T-cell (primary cell): Measurements from ENCODE around the gene AIP. TPM values are rescaled to one million over a fixed set of nuclear protein-coding genes. Genes with fewer than 3 reads are reported as not detected.

ENCODE experiments used
- ATAC-seq, 4 experiments: fragments of 200-7000 bp in 3 of 4; fragments of 150-1000 bp in 1 of 4; cut with Tn5 transposase; replicated peaks in 1 of 4; 1 replicate in 3 of 4; 2 replicates in 1 of 4; pipeline ENCODE4 v1.10.0; 2021; ENCODE audit warnings: moderate library complexity in 3 of 4, mild to moderate bottlenecking in 2 of 4, moderate number of reproducible peaks in 1 of 4
- CTCF ChIA-PET, 2 donors: fragments of 300-600 bp; sonication (Branson Sonifier 250); formaldehyde crosslinking; loops; one replicate each; lab custom pipeline; 2022; ENCODE audit warnings: antibody characterized with exemption in 2 of 2; lab: Charles Lee
- POLR2A ChIA-PET, 2 donors: fragments of 300-600 bp; sonication (Branson Sonifier 250); formaldehyde crosslinking; loops; one replicate each; lab custom pipeline; 2022; ENCODE audit warnings: antibody characterized with exemption in 2 of 2; lab: Charles Lee
- DNase-seq, 35 experiments: peaks; one replicate each; pipeline versions ENCODE4 v3.0.0 to v3.0.0-alpha.2; 2013 to 2023
- H3K27ac ChIP-seq: one replicate; pipeline ENCODE4 v1.5.1; 2013; ENCODE audit warnings: low read length
- H3K27me3 ChIP-seq, 2 experiments: replicated peaks in 1 of 2; 1 replicate in 1 of 2; 2 replicates in 1 of 2; pipeline versions ENCODE4 v1.6.1 to v1.7.0; 2013; ENCODE audit warnings: low read length in 1 of 2, mixed read lengths in 1 of 2; ENCODE audit not compliant: control insufficient read depth in 2 of 2, insufficient read depth in 2 of 2; ENCODE audit errors: extremely low read depth in 1 of 2
- H3K36me3 ChIP-seq, 2 donors: 1 replicate in 1 of 2; 2 replicates in 1 of 2; pipeline versions ENCODE4 v1.6.1 to v1.7.0; 2013; ENCODE audit warnings: low read length in 1 of 2; ENCODE audit not compliant: control insufficient read depth in 2 of 2, insufficient read depth in 1 of 2; ENCODE audit errors: extremely low read depth in 1 of 2
- H3K4me1 ChIP-seq, 2 experiments: 1 replicate in 1 of 2; 2 replicates in 1 of 2; pipeline versions ENCODE4 v1.6.1 to v1.7.0; 2013; ENCODE audit warnings: low read length in 2 of 2, mixed read lengths in 1 of 2; ENCODE audit not compliant: insufficient read depth in 2 of 2, control insufficient read depth in 1 of 2; ENCODE audit errors: extremely low read depth in 1 of 2
- H3K4me3 ChIP-seq, 2 donors: 1 replicate in 1 of 2; 2 replicates in 1 of 2; pipeline versions ENCODE4 v1.5.1 to v1.7.0; 2013; ENCODE audit warnings: mild to moderate bottlenecking in 2 of 2, low read length in 1 of 2, moderate library complexity in 1 of 2; ENCODE audit not compliant: control insufficient read depth in 1 of 2; ENCODE audit errors: extremely low read depth in 1 of 2
- H3K9me3 ChIP-seq: 2 replicates; pipeline ENCODE4 v1.7.0; 2013
- H3K27ac Mint-ChIP-seq, 2 donors: one replicate each; pipeline ENCODE4 v1.8.0; 2020 to 2021; ENCODE audit warnings: mild to moderate bottlenecking in 2 of 2, mixed read lengths in 2 of 2
- H3K27me3 Mint-ChIP-seq, 2 donors: one replicate each; pipeline ENCODE4 v1.8.0; 2021 to 2022; ENCODE audit warnings: mixed read lengths in 2 of 2
- H3K36me3 Mint-ChIP-seq: one replicate; pipeline ENCODE4 v1.8.0; 2021; ENCODE audit warnings: mixed read lengths
- H3K4me1 Mint-ChIP-seq, 3 donors: one replicate each; pipeline ENCODE4 v1.8.0; 2020 to 2022; ENCODE audit warnings: mixed read lengths in 3 of 3, mild to moderate bottlenecking in 1 of 3
- H3K4me3 Mint-ChIP-seq, 3 donors: one replicate each; pipeline ENCODE4 v1.8.0; 2020 to 2022; ENCODE audit warnings: mild to moderate bottlenecking in 3 of 3, mixed read lengths in 3 of 3, moderate library complexity in 3 of 3
- H3K9me3 Mint-ChIP-seq, 3 donors: one replicate each; pipeline ENCODE4 v1.8.0; 2020 to 2022; ENCODE audit warnings: mixed read lengths in 3 of 3
- WGBS: methylation state at CpG from one replicate; pipeline ENCODE4 v1.1.5; 2013; ENCODE audit warnings: missing lambda C conversion rate; ENCODE audit not compliant: insufficient coverage; 5-methylcytosine and 5-hydroxymethylcytosine counted together
- total RNA-seq, 35 experiments: library from RNA in 6 of 35; stranded (reverse) in 6 of 35; fragments of 120-200 nt in 1 of 35; gene quantifications; one replicate each; pipeline versions ENCODE4 v1.2.1 to v1.2.4 and lab custom pipeline; 2013 to 2026

AIP gene
- total RNA-seq, 5 donors from 2014 or later (not counting 1 experiment from before 2014, with no cell fraction given) = 114 to 168 (median 154) TPM

- Histone ChIP-seq H3K9me3 (no peaks in the 10 kb centered on the region), H3K4me3 (no peak overlapping the region), H3K27ac (no peak overlapping the region), H3K4me1 (no peaks in the 10 kb centered on the region), H3K27me3 (peaks cover 0 to 16% of the 10 kb centered on the region in 2 experiments), H3K36me3 (no peaks in the 10 kb centered on the region)
- ATAC-seq (no peak), DNase-seq (no peak)
- Mint-ChIP-seq H3K36me3 (no peaks in the 10 kb centered on the region), H3K4me3 (no peak overlapping the region), H3K27me3 (peaks cover 0 to 6% of the 10 kb centered on the region in 2 donors), H3K27ac (no peak overlapping the region), H3K9me3 (peaks cover 3 to 4% (median 3%) of the 10 kb centered on the region in 3 donors), H3K4me1 (no peaks in the 10 kb centered on the region)
- 90% methylated on average over 5 of the region's 10 CpGs for WGBS
- CTCF ChIA-PET = interaction anchor here in 1 of 2 donors (0.6 kb wide), 1 partner anchor 117 kb away, joined by 3 read pairs; no protein-coding TSS in a partner anchor
- POLR2A ChIA-PET = no interaction called here
These were observed 56.1 kb downstream of the AIP start for GRCh38 chr11:67538823-67539505.

GRCh38 chr11:67539550-67539949 is 56.7 kb downstream of the AIP start:
- no peak overlapping the region for H3K4me3 Mint-ChIP-seq
- H3K9me3 ChIP-seq = no peaks in the 10 kb centered on the region
- H3K4me3 ChIP-seq = no peak overlapping the region
- ATAC-seq (no peak), DNase-seq (no peak)
- no peak overlapping the region for H3K27ac Mint-ChIP-seq
- peaks cover 0 to 16% of the 10 kb centered on the region in 2 experiments for H3K27me3 ChIP-seq
- peaks cover 0 to under 1% (median 0%) of the 10 kb centered on the region in 3 donors for H3K9me3 Mint-ChIP-seq
- H3K4me1 Mint-ChIP-seq = no peaks in the 10 kb centered on the region
- ChIA-PET POLR2A (no interaction called here), CTCF (no interaction called here)
- no peaks in the 10 kb centered on the region for H3K36me3 ChIP-seq
- no peaks in the 10 kb centered on the region for H3K36me3 Mint-ChIP-seq
- peaks cover 0 to 1% of the 10 kb centered on the region in 2 donors for H3K27me3 Mint-ChIP-seq
- no CpG with 5 or more reads among the region's 4 CpGs for WGBS
- H3K4me1 ChIP-seq = no peaks in the 10 kb centered on the region
- H3K27ac ChIP-seq = no peak overlapping the region

Other genes starting within 250 kb of the AIP start
- gene GRK2, start 216.6 kb upstream of the AIP start, total RNA-seq = 100 to 1,000 TPM; 267 to 394 (median 382) TPM
- 100 to 1,000 TPM; 150 to 249 (median 237) TPM for gene ANKRD13D, start 193.7 kb upstream of the AIP start, total RNA-seq
- 10 to 100 TPM; 11.5 to 30.9 (median 26.7) TPM for gene SSH3, start 179.5 kb upstream of the AIP start, total RNA-seq
- 100 to 1,000 TPM in 2 of 5 donors, 10 to 100 TPM in 3; 55.1 to 107 (median 98.0) TPM for gene POLD4, start 129.5 kb upstream of the AIP start, total RNA-seq
- gene CLCF1, start 109.4 kb upstream of the AIP start, total RNA-seq = 1 to 10 TPM; 2.2 to 8.5 (median 4.1) TPM
- gene RAD9A, start 91.0 kb upstream of the AIP start, total RNA-seq = 10 to 100 TPM; 34.9 to 63.8 (median 56.2) TPM
- 100 to 1,000 TPM; 118 to 198 (median 186) TPM for gene PPP1CA, start 81.2 kb upstream of the AIP start, total RNA-seq
- gene TBC1D10C, start 78.9 kb upstream of the AIP start, total RNA-seq = 100 to 1,000 TPM; 288 to 449 (median 436) TPM
- gene CARNS1, start 67.3 kb upstream of the AIP start, total RNA-seq = 10 to 100 TPM in 2 of 5 donors, 1 to 10 TPM in 3; 5.5 to 19.1 (median 9.8) TPM
- 10 to 100 TPM; 60.3 to 88.0 (median 81.9) TPM for gene RPS6KB2, start 54.5 kb upstream of the AIP start, total RNA-seq
- gene PTPRCAP, start 45.3 kb upstream of the AIP start, total RNA-seq = 100 to 1,000 TPM; 192 to 282 (median 256) TPM
- gene CORO1B, start 39.5 kb upstream of the AIP start, total RNA-seq = 10 to 100 TPM; 23.0 to 39.4 (median 30.4) TPM
- under 1 TPM in 1 of 5 donors, not detected in 4; 0.19 TPM for gene GPR152, start 30.3 kb upstream of the AIP start, total RNA-seq
- gene CABP4, start 27.7 kb upstream of the AIP start, total RNA-seq = 10 to 100 TPM in 2 of 5 donors, 1 to 10 TPM in 3; 3.5 to 16.0 (median 5.6) TPM
- gene TMEM134, start 13.8 kb upstream of the AIP start, total RNA-seq = 100 to 1,000 TPM in 3 of 5 donors, 10 to 100 TPM in 2; 59.9 to 113 (median 106) TPM
- 100 to 1,000 TPM in 4 of 5 donors, 10 to 100 TPM in 1; 74.2 to 167 (median 149) TPM for gene PITPNM1, start 22.3 kb downstream of the AIP start, total RNA-seq
- 10 to 100 TPM; 31.0 to 90.8 (median 79.9) TPM for gene CDK2AP2, start 25.1 kb downstream of the AIP start, total RNA-seq
- gene CABP2, start 40.4 kb downstream of the AIP start, total RNA-seq = not detected
- 100 to 1,000 TPM in 3 of 5 donors, 10 to 100 TPM in 2; 68.3 to 200 (median 151) TPM for gene GSTP1, start 100.8 kb downstream of the AIP start, total RNA-seq
- gene NDUFV1, start 123.9 kb downstream of the AIP start, total RNA-seq = 100 to 1,000 TPM; 199 to 250 (median 238) TPM
- gene NUDT8, start 146.9 kb downstream of the AIP start, total RNA-seq = 1 to 10 TPM; 1.5 to 8.0 (median 4.5) TPM
- gene TBX10, start 156.7 kb downstream of the AIP start, total RNA-seq = not detected
- 1 to 10 TPM in 1 of 5 donors, under 1 TPM in 2, not detected in 2; 0.54 to 1.0 (median 0.68) TPM for gene ACY3, start 167.7 kb downstream of the AIP start, total RNA-seq
- gene ALDH3B2, start 191.6 kb downstream of the AIP start, total RNA-seq = not detected